Prostate gland (tissue), 2 donors: ENCODE measurements around the gene OBSL1.

Experiments
- CTCF ChIP-seq, 4 experiments: fragments of 200-600 bp in 2 of 4; fragments of 450-650 bp in 2 of 4; sonication (generic) in 2 of 4; IDR thresholded peaks; 1 replicate in 3 of 4; 2 replicates in 1 of 4; pipeline ENCODE4 v1.5.1; 2016 to 2019; ENCODE audit warnings: antibody characterized with exemption in 4 of 4, mild to moderate bottlenecking in 2 of 4, moderate library complexity in 2 of 4
- POLR2A ChIP-seq: fragments of 450-650 bp; IDR thresholded peaks from one replicate; pipeline ENCODE4 v1.6.1; 2016; ENCODE audit warnings: antibody characterized with exemption, mild to moderate bottlenecking
- POLR2AphosphoS5 ChIP-seq: sonication (generic); formaldehyde crosslinking; IDR thresholded peaks from one replicate; pipeline ENCODE4 v1.6.1; 2017; ENCODE audit warnings: antibody characterized with exemption

GRCh38 chr2:219515874-219516629, 55.3 kb downstream of the OBSL1 start:
- TF ChIP-seq CTCF (IDR thresholded peaks at IDR 0.05): no peak
- no peak for TF ChIP-seq POLR2AphosphoS5
- TF ChIP-seq POLR2A: no peak
